Raji (cell line): Measurements from ENCODE around the gene EML4.

Source experiments
- POLR2A ChIP-seq: IDR thresholded peaks from 2 replicates; pipeline ENCODE4 v1.6.1; 2011; ENCODE audit warnings: low read depth, low read length, control low read depth; ENCODE audit not compliant: insufficient read depth

The EML4 gene

GRCh38 chr2:42164046-42164445 lies 5.1 kb upstream of the EML4 start:
- no peak for TF ChIP-seq POLR2A

- no peak for TF ChIP-seq POLR2A
Observed at GRCh38 chr2:42164971-42165370, 4.2 kb upstream of the EML4 start.

- no peak for TF ChIP-seq POLR2A
Observed at GRCh38 chr2:42167458-42167857, 1.7 kb upstream of the EML4 start.

- no peak for TF ChIP-seq POLR2A
Observed at GRCh38 chr2:42168459-42169099, 574 bp upstream of the EML4 start.

- TF ChIP-seq POLR2A: no peak
Observed at GRCh38 chr2:42169874-42170521, 845 bp downstream of the EML4 start.

- no peak for TF ChIP-seq POLR2A
Observed at GRCh38 chr2:42170619-42171395, 1.7 kb downstream of the EML4 start.

GRCh38 chr2:42171396-42171980 lies 2.3 kb downstream of the EML4 start:
- TF ChIP-seq POLR2A: no peak

- no peak for TF ChIP-seq POLR2A
Observed at GRCh38 chr2:42172020-42172419, 2.9 kb downstream of the EML4 start.

GRCh38 chr2:42172566-42172965 lies 3.4 kb downstream of the EML4 start:
- TF ChIP-seq POLR2A: no peak

GRCh38 chr2:42176992-42177738 lies 8.0 kb downstream of the EML4 start:
- no peak for TF ChIP-seq POLR2A

GRCh38 chr2:42178335-42178734 lies 9.2 kb downstream of the EML4 start:
- TF ChIP-seq POLR2A: no peak

GRCh38 chr2:42180300-42180699 lies 11.1 kb downstream of the EML4 start:
- no peak for TF ChIP-seq POLR2A

GRCh38 chr2:42182654-42183308 lies 13.6 kb downstream of the EML4 start:
- no peak for TF ChIP-seq POLR2A

GRCh38 chr2:42183775-42184174 lies 14.6 kb downstream of the EML4 start:
- TF ChIP-seq POLR2A: no peak
